Adrenal gland (tissue), 12 donors: ENCODE data around the gene ZNRF1. TPM values are rescaled to one million over a fixed set of nuclear protein-coding genes. Genes with fewer than 3 reads are reported as not detected.

ENCODE experiments used
- DNase-seq, 7 donors: peaks; one replicate each; pipeline ENCODE4 v3.0.0-alpha.2; 2019 to 2020
- H3K27ac ChIP-seq, 5 donors: fragments of 200-600 bp; sonication (generic) in 4 of 5; 1 replicate in 3 of 5; 2 replicates in 2 of 5; pipeline versions ENCODE4 v1.5.1 to v1.8.0; 2016 to 2020; ENCODE audit warnings: mild to moderate bottlenecking in 1 of 5
- H3K27me3 ChIP-seq: fragments of 200-600 bp; 2 replicates; pipeline ENCODE4 v1.8.0; 2021
- H3K36me3 ChIP-seq, 2 donors: fragments of 200-600 bp; replicated peaks in 1 of 2; 1 replicate in 1 of 2; 2 replicates in 1 of 2; pipeline versions ENCODE4 v1.5.1 to v1.8.0; 2018 to 2022
- H3K4me1 ChIP-seq, 2 donors: fragments of 200-600 bp; replicated peaks in 1 of 2; 1 replicate in 1 of 2; 2 replicates in 1 of 2; pipeline versions ENCODE4 v1.5.1 to v1.8.0; 2018 to 2021
- H3K4me3 ChIP-seq, 4 donors: fragments of 200-600 bp; sonication (generic) in 3 of 4; one replicate each; pipeline ENCODE4 v1.5.1; 2016 to 2018
- H3K9me3 ChIP-seq, 3 donors: fragments of 200-600 bp; sonication (generic) in 1 of 3; replicated peaks in 1 of 3; 1 replicate in 2 of 3; 2 replicates in 1 of 3; pipeline versions ENCODE4 v1.5.1 to v1.8.0; 2016 to 2021
- POLR2A ChIP-seq, 2 donors: fragments of 450-650 bp; IDR thresholded peaks; one replicate each; pipeline ENCODE4 v1.6.1; 2017; ENCODE audit warnings: antibody characterized with exemption in 2 of 2, mild to moderate bottlenecking in 2 of 2, moderate library complexity in 1 of 2
- WGBS, 4 donors: extraction: QIAGEN DNeasy Blood & Tissue Kit in 2 of 4; methylation state at CpG; one replicate each; pipeline versions ENCODE4 v1.1.5 to v1.1.7; 2013 to 2017; 5-methylcytosine and 5-hydroxymethylcytosine counted together
- intact Hi-C, 2 donors: fragments of 100-400 bp; cut with DNase I; formaldehyde crosslinking; loops; one replicate each; pipeline versions ENCODE4 v1.14.1 to v1.15.0; 2022 to 2023
- polyA plus RNA-seq, 3 donors: library from polyadenylated mRNA; stranded (reverse); fragments of 200-250 nt in 2 of 3; fragments of 350-450 nt in 1 of 3; fragmentation: Illumina TruSeq in 1 of 3; extraction: RNeasy Lipid Tissue Mini Kit (QIAGEN cat#74804) in 1 of 3; gene quantifications; one replicate each; pipeline ENCODE4 v1.2.3, GENCODE V29; 2013 to 2014
- total RNA-seq, 9 donors: library from RNA; depleted of rRNA in 4 of 9; stranded (reverse); fragments of >200 nt in 4 of 9; fragments of 120-200 nt in 1 of 9; fragmentation: NEBNext Ultra II Directional in 1 of 9; extraction: Animal tissue kit (Norgen Biotek cat#: 25700) in 1 of 9; gene quantifications; one replicate each; pipeline versions ENCODE4 v1.1.0 to v1.2.4, GENCODE V29; 2013 to 2023
- TF ChIP-seq, protein P1 (sequence below), 6 experiments: fragments of 450-650 bp in 4 of 6; fragments of 200-600 bp in 2 of 6; sonication (generic) in 1 of 6; IDR thresholded peaks; 1 replicate in 5 of 6; 2 replicates in 1 of 6; pipeline versions ENCODE4 v1.5.1 to v1.8.0; 2016 to 2021; ENCODE audit warnings: antibody characterized with exemption in 6 of 6, mild to moderate bottlenecking in 2 of 6, moderate library complexity in 1 of 6
- donor health status: healthy with polysubstance abuse.
- donor health status: Bipolar disorder and iron deficiency.
- donor health status: DM: yes; HTN: yes; CAD: no.
- donor health status: DM: no; HTN: no; CAD: no.
- donor health status: DM: no; HTN: no; CAD: no.
- donor health status: DM: yes; HTN: yes; CAD: no.

Gene ZNRF1
- total and polyA plus RNA-seq, 12 donors: 9.9 to 29.2 (median 25.4) TPM

DNA sequence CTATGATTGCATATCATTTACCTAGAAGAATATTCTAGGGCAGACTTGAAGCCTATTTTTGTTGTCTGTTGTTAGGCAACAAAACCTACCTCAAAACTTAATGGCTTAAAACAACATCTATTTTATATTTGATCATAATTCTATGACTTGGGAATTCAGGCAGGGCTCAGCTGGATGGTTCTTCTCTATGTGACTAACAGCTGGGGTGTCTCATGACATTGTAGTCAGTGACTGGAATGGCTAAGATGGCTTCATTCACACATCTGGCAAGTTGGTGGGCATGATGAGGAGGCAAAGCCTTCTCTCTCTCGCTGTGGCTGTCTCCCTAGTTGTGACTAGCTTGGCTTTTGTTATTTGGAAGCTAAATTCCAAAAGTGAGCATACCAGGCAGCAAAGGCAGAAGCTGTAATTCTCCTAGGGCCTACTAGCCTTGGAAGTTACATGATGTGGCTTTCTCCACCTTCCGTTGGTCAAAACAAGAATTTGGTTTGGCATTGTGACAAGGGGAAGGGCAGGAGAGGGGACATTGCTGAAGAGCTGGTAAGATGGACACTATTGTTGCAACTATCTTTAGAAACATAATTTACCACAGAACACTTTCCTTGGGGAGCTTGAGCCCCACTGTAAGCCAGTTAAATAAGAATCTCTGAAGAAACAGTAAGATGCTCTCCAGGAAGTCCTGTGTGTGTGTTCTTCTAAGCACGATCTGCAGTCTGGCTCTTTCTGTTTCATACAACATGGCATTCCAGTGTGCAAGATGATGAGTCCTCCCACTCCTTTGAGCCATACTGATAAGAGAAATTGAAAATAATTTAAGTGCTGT, 39.4 kb downstream of the ZNRF1 start:
- Histone ChIP-seq H3K9me3 (peaks cover 0 to 7% (median 0%) of the 10 kb centered on the region in 3 donors), H3K4me1 (peaks cover 12 to 20% of the 10 kb centered on the region in 2 donors), H3K4me3 (no peak overlapping the region), H3K27ac (no peak overlapping the region), H3K36me3 (no peaks in the 10 kb centered on the region), H3K27me3 (no peaks in the 10 kb centered on the region)
- DNase-seq: peak in 1 of 7 donors; percentile 2
- intact Hi-C loops: no loop called here
- WGBS, 4 donors: 70 to 84% (median 75%) methylated on average over 3 of the region's 3 CpGs
- TF ChIP-seq, protein P1, sequence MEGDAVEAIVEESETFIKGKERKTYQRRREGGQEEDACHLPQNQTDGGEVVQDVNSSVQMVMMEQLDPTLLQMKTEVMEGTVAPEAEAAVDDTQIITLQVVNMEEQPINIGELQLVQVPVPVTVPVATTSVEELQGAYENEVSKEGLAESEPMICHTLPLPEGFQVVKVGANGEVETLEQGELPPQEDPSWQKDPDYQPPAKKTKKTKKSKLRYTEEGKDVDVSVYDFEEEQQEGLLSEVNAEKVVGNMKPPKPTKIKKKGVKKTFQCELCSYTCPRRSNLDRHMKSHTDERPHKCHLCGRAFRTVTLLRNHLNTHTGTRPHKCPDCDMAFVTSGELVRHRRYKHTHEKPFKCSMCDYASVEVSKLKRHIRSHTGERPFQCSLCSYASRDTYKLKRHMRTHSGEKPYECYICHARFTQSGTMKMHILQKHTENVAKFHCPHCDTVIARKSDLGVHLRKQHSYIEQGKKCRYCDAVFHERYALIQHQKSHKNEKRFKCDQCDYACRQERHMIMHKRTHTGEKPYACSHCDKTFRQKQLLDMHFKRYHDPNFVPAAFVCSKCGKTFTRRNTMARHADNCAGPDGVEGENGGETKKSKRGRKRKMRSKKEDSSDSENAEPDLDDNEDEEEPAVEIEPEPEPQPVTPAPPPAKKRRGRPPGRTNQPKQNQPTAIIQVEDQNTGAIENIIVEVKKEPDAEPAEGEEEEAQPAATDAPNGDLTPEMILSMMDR (IDR thresholded peaks at IDR 0.05): no peak
- TF ChIP-seq POLR2A (IDR thresholded peaks at IDR 0.05): no peak

DNA sequence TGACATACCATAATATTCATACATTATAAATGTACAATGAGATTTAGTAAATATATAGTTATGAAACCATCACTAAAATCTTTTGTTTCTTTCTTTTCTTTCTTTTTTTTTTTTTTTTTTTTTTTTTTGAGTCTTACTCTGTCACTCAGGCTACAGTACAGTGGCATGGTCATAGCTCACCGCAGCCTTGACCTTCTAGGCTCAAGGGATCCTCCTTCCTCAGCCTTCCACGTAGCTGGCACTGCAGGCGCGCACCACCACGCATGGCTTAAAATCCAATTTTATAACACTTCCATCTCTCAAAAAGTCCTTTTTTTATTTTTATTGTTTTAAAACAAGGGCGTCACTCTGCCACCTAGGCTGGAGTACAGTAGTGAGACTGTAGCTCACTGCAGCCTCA, 41.1 kb downstream of the ZNRF1 start:
- Histone ChIP-seq H3K27me3 (no peaks in the 10 kb centered on the region), H3K4me3 (no peak overlapping the region), H3K9me3 (peaks cover 0 to 7% (median 0%) of the 10 kb centered on the region in 3 donors), H3K36me3 (no peaks in the 10 kb centered on the region), H3K4me1 (peaks cover 21 to 36% of the 10 kb centered on the region in 2 donors), H3K27ac (peak overlapping the region in 2 of 5 donors; percentile 18 to 45)
- intact Hi-C loops: no loop called here
- TF ChIP-seq POLR2A (IDR thresholded peaks at IDR 0.05): no peak
- TF ChIP-seq, protein P1 (IDR thresholded peaks at IDR 0.05): no peak
- DNase-seq: peak in 6 of 7 donors; percentile 40 to 68 (median 50)
- WGBS, 4 donors: 32 to 88% (median 37%) methylated on average over 6 of the region's 6 CpGs

DNA sequence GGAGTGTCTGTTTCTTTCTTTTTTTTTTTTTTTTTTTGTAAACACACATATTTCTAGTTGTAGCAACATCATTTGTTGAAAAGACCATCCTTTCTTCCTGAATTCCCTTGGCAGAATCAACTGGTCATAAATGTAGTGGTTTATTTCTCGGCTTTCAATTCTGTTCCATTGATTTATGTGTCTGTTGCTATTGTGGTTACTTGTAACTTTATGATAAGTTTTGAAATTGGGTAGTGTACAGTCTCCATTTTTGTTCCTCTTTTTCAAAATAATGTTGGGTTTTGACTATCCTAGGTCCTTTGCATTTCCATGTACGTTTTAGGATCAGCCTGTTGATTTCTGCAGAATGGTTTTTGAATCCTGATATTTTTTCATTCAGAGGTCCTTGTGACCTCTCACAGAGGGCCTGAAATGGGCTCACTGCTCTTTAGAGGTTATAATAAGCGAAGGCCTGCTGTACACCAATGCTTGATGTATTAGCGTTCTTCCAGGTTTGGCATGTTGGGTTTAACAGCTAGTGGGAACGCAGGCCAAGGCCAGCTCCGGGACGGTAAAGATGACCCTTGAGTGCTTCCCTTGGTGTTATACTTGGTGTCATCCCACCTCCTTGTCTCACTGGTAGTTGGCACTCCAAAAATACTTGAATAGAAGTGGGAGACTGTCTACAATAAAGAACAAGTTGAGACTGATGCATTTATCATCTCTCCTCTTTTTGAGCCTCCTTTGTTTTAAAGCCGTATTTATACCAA, 43.8 kb downstream of the ZNRF1 start:
- Histone ChIP-seq H3K36me3 (no peaks in the 10 kb centered on the region), H3K4me3 (no peak overlapping the region), H3K27ac (peak overlapping the region in 3 of 5 donors; percentile 42 to 56 (median 45)), H3K27me3 (no peaks in the 10 kb centered on the region), H3K9me3 (peaks cover 0 to 7% (median 0%) of the 10 kb centered on the region in 3 donors), H3K4me1 (peaks cover 28 to 46% of the 10 kb centered on the region in 2 donors)
- intact Hi-C loops: no loop called here
- DNase-seq: peak in 1 of 7 donors; percentile 49
- TF ChIP-seq, protein P1 (IDR thresholded peaks at IDR 0.05): no peak
- TF ChIP-seq POLR2A (IDR thresholded peaks at IDR 0.05): no peak
- 39 to 49% (median 42%) methylated on average over 7 to 8 of the region's 8 CpGs for WGBS, 4 donors
